GM12875 (cell line): ENCODE results near the gene GASK1B.

Experiments
- H3K4me3 ChIP-seq: one replicate; pipeline ENCODE4 v1.5.1; 2011; ENCODE audit warnings: low read depth, low read length, control low read depth
- TF ChIP-seq, protein P1 (sequence below): IDR thresholded peaks from 2 replicates; pipeline ENCODE4 v1.5.1; 2011; ENCODE audit warnings: low read depth, mild to moderate bottlenecking, control low read depth, inconsistent platforms, low read length, moderate library complexity, borderline replicate concordance; ENCODE audit not compliant: insufficient read depth

Gene GASK1B

GRCh38 chr4:158170691-158171561, 1.9 kb downstream of the GASK1B start:
- H3K4me3 ChIP-seq: no peak overlapping the region

DNA sequence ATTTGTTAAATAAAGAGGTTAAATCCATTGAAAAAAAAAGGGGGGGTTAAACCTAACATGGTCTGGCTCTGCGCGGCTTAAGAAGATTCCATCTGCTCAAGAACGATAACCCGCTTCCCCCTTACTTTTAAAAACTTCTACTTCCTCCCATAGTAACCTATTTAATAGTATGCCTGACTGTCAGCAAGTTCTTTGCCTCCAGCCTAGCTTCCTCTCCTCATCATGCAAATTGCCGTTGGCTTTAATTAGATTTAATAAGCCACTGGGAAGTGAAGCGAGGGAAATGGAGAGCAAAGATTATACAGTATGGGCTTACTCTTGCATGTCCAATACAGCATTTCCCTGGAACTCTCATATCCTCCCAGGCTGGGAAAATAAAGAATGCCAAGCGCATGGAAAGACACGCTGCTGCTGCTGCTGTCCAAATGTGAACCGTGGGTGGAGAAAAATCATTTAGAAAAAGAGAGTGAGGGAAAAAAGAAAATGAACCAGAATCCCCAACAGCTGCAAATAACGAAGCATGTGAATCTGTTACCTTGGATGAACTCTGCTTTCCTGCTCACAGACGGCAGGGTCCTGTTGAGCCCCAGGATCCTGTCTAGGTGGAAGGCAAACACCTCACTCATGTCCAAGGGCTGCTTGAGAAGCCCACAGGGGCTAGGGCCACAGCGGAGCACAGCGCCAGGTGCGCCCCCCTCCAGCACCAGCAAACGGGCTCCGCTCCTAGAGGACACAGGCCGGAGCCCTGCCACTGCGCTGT, 2.7 kb downstream of the GASK1B start:
- H3K4me3 ChIP-seq: no peak overlapping the region
- TF ChIP-seq, protein P1, sequence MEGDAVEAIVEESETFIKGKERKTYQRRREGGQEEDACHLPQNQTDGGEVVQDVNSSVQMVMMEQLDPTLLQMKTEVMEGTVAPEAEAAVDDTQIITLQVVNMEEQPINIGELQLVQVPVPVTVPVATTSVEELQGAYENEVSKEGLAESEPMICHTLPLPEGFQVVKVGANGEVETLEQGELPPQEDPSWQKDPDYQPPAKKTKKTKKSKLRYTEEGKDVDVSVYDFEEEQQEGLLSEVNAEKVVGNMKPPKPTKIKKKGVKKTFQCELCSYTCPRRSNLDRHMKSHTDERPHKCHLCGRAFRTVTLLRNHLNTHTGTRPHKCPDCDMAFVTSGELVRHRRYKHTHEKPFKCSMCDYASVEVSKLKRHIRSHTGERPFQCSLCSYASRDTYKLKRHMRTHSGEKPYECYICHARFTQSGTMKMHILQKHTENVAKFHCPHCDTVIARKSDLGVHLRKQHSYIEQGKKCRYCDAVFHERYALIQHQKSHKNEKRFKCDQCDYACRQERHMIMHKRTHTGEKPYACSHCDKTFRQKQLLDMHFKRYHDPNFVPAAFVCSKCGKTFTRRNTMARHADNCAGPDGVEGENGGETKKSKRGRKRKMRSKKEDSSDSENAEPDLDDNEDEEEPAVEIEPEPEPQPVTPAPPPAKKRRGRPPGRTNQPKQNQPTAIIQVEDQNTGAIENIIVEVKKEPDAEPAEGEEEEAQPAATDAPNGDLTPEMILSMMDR: no peak

More at GRCh38 chr4:158170691-158171561, 1.9 kb downstream of the GASK1B start:
- TF ChIP-seq, protein P1: peak; percentile 62

GRCh38 chr4:158169506-158169905, 3.3 kb downstream of the GASK1B start:
- H3K4me3 ChIP-seq: no peak overlapping the region
- TF ChIP-seq, protein P1: no peak

GRCh38 chr4:158168606-158169005, 4.2 kb downstream of the GASK1B start:
- TF ChIP-seq, protein P1: no peak
- H3K4me3 ChIP-seq: no peak overlapping the region

- H3K4me3 ChIP-seq: no peak overlapping the region
- TF ChIP-seq, protein P1: no peak
These were observed 6.1 kb downstream of the GASK1B start for GRCh38 chr4:158166701-158167100.

GRCh38 chr4:158164768-158165213, 8.0 kb downstream of the GASK1B start:
- TF ChIP-seq, protein P1: no peak
- H3K4me3 ChIP-seq: no peak overlapping the region
